Activated CD8-positive, alpha-beta memory T cell treated with anti-CD3 and anti-CD28 coated beads for 48 hours (primary cell): Measurements from ENCODE around the gene CWC27.
"Not testable (repeated sequence)": the region's sequence is repeated elsewhere in the genome, so short reads cannot be mapped to it uniquely, and the experiment has no call there.

Experiments used
- DNase-seq, 3 experiments: peaks; one replicate each; pipeline ENCODE4 v3.0.0-alpha.2; 2020; ENCODE audit warnings: low read depth in 2 of 3, low spot score in 2 of 3

CWC27 gene

DNA sequence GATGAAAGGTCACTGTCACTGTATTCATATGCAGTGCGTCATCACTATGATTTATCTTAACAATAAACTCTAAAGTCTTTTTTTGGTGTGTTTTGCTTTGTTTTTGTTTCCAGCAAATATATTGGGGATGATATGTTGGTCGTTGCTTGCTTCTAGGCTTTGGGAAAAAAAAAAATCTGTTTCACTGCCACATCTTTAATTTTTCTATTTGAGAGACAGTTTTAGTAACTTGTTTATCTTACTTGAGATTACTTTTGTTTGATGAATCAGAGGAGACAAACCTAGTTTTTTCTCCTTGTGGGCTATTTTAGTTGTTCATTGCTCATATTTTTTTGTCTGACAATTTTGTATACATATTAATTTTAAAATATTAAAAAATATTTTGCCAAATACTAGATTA is 19.4 kb downstream of the CWC27 start:
- no peak for DNase-seq

DNA sequence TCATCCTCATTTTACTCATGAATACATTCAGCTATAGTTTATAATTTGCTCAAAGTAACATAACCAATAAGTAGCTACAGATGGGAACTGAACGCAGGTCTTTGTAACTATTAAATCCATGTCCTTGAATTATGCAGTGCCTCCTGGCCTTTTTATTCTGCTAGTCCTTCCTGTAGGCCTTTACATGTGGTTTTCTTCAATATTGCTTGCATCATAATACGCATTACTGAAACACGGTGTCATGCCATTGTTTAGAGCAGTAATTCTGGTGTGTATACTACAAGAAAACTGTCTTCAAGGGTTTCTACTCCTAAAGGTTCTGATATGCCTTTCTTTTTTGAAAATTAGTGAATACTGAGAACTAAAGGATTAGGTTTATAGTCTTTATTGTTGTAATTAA is 20.7 kb downstream of the CWC27 start:
- DNase-seq, result no peak

DNA sequence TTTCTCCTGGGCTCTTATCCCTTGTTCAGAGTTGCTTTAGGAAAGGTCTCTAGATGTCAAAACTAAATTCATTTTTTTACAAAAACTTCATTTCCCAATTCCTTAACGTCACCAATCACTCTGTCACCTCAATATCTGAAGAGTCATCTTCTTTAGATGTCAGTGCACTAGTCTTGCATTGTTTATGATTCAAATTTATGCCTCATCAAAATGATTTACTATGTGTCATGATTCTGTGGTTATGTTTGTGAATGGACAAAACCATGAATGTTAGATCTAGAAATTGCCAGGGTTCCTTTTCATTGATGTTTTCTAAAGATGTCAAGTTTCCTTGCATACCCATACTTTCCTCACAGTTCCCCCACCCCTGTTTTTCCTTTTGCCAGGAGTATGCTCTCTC is 21.5 kb downstream of the CWC27 start:
- DNase-seq, result no peak

GRCh38 chr5:64792469-64792868 is 23.7 kb downstream of the CWC27 start:
- no peak for DNase-seq

DNA sequence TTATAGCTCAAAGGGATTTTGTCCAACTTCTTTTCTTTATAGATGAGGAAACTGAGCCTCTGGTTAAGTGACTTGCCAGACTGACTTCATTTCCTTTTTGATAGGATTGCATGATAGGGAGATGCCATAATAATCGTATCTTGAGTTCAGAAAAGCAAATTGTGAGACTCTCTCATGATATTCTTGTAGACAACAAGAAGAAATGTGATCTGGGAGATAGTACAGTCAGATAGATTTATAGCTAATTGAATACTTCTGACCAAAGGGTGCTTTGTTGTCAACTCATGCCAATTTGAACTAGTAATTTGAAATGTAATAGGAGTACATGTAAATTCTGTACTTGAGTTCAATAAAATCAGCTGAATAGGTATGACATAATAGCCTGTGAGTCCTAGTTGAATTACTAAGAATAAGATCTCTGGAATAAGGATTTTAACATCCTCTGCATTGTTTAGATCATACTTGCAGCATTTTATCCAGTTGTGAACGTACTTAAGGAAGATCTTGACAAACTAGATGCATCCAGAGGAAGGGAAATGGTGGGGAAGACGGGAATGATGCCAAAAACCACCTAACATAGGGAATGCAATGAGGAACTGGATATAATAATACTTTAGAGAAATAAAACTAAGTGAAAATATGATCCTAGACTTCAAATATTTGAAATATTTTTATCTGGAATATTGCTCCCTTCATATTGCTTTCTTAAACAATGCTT is 25.5 kb downstream of the CWC27 start:
- no peak for DNase-seq

- no peak for DNase-seq
These were observed 27.6 kb downstream of the CWC27 start for GRCh38 chr5:64796301-64796700.

DNA sequence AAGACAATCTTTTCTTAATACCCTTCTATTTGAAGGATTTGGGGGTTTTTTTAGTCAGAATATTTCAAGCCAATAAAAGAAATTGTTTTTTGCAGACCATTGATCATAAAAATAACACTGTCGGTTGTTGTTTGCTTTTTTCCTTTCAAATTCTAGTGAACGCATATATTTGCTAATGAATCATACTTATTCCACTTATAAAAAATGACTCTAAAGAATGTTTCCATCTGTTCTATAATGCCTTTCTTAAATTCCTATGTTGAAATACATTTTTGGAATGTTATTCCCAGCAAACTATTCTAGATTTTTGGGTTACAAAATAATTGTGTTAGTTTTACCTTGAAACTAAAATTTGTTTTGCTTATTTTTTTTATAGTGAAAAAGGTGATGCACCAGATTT is 32.2 kb downstream of the CWC27 start:
- no peak for DNase-seq

DNA sequence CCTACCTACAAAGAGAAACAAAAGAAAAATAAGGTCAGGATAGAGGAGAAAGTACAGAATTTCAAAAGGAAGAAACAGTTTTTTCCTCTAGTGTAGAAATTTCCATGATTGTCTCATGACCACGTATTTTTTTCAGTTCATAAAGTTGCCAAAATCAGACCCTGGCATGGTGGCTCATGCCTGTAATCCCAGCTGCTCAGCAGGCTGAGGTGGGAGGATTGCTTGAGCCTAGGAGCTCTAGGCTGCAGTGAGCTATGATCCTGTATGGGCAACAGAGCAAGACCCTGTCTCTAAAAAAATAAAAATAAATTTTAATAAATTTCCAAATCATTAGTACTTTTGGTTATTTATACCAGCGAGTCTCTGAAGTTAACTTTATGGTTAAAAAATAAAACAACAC is 37.8 kb downstream of the CWC27 start:
- no peak for DNase-seq

DNA sequence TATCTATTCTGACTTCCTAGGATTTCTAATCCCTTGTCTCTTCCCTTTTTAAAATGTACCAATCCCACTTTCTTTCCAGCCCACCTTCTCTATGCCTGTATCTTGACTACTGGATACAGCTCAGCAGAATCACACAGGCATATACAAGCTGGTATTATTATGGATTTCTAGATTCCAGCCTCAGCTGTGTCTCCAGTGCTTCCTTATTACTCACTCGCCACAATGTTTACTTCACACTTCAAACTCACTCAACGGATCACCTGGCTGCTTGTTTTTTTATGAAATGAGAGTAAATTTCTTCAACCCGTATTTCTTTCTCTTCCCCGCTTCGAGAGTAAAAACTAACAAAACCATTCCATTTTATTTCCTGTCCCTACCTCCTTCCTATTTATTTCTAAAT is 38.8 kb downstream of the CWC27 start:
- no peak for DNase-seq

DNA sequence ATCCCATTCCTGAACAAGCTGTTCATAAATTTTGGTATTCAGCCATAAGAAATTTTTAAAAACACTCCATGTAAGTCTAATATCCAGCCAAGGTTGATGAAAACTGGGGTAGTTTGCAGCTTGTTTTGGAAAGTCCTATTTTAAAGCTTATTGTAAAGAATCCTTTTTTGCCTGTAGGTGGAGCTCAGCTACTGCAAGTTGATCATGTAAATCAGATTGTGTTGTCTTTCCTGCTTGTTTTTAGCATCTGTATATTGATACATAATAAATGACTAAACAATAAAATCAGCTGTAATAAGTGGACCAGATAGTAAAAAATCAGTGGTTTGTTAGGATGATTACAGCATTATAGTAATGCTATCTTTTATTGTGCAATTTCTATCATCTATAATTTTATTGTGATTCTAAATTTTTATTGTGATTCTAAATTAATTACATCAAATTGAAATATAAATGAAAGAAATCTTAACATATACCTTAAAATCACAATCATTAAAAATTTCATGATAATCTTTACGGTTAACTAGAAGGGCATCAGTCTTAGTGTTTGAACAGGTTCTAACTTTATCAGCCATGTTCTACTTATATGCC is 42.4 kb downstream of the CWC27 start:
- no peak for DNase-seq

- no peak for DNase-seq
These were observed 45.3 kb downstream of the CWC27 start for GRCh38 chr5:64814073-64814472.

GRCh38 chr5:64818245-64818644 is 49.5 kb downstream of the CWC27 start:
- no peak for DNase-seq

DNA sequence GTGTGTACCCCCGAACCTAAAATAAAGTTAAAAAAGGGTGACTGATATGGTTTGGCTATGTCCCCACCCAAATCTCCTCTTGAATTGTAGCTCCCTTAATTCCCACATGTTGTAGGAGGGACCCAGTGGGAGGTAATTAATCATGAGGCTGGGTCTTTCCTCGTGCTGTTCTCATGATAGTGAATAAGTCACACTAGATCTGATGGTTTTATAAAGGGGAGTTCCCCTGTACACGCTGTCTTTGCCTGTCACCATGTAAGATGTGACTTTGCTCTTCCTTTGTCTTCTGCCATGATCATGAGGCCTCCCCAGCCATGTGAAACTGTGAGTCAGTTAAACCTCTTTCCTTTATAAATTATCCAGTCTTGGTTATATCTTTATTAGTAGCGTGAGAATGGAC is 50.6 kb downstream of the CWC27 start:
- not testable (repeated sequence) for DNase-seq

- no peak for DNase-seq
These were observed 53.6 kb downstream of the CWC27 start for GRCh38 chr5:64822320-64822719.

GRCh38 chr5:64826541-64826940 is 57.8 kb downstream of the CWC27 start:
- no peak for DNase-seq

DNA sequence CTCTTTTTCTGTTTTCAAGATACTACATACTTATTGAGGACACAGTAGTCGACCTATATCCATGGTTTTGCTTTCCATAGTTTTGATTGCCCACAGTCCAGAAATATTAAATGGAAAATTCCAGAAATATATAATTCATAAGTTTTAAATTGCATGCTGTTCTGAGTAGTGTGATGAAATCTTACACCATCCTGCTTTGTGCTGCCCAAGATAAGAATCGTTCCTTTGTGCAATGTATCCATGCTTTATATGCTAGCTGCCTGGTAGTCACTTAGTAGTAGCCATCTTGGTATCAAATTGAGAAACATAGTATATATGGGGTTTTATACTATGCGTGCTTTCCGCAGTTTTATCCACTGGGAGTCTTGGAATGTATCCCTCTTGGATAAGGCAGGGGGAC is 59.0 kb downstream of the CWC27 start:
- no peak for DNase-seq

DNA sequence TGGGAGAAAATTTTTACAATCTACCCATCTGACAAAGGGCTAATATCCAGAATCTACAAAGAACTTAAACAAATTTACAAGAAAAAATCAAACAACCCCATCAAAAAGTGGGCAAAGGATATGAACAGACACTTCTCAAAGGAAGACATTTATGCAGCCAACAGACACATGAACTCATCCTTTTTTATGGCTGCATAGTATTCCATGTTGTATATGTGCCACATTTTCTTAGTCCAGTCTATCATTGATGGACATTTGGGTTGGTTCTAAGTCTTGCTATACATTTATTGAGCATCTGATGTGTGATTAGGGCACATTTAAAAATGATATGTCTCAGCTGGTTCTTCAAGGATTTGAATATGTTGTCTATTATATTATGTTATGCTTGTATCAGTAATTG is 61.9 kb downstream of the CWC27 start:
- not testable (repeated sequence) for DNase-seq

DNA sequence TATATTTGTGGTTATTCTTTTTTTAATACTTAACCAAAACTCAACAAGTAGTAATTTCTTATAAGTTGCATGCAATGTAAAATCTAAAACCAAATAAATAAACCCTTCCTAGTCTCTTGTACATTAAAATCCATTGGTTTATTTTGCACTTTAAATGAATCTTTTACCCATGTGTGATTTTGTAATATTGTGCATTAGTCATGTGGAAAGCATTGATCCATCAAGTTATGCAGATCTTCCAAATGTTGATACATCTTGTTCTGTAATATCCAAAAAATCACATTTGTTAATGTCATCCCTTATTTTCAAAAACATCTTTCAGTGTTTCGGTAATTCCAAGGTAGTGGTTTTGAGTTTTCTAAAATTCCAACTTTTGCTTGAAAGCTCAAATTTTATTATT is 63.3 kb downstream of the CWC27 start:
- DNase-seq, result no peak

DNA sequence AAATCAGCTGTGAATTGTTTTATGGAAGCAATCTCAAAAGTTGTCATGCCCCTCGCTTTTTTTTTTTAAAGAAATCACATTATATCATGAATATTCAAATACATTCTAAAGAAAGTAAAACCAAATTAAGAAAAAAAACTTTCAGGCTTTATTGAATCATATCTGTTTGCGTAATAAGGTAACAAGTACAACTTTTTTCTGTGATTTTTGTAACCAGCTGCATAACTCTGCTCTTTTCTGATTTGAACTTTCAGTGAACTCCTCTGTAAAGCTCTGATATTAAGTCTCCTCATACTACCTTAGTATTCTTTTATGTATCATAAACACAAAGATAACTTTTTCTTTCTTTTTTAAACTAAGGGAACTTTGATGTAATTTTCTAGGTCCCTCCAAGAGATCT is 65.3 kb downstream of the CWC27 start:
- no peak for DNase-seq

- no peak for DNase-seq
These were observed 65.9 kb downstream of the CWC27 start for GRCh38 chr5:64834611-64835010.

DNA sequence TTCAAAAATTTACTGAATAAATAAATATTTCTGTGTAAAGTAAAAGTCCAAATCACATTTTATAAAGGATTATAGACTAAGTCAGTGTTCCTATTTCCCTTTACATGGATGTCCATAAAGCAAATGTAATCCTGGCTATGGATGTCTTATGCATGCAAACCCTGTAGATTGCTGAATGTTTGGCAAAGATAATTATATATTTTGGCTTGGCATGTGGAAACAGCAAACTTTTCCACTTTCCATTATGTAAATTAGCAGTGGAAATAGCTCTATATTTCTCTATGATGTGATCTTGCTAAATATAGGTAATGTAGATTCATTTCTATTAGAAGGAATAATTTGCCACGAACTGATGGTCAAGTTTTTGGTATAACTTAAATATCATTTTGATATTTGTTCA is 66.5 kb downstream of the CWC27 start:
- DNase-seq, result no peak

DNA sequence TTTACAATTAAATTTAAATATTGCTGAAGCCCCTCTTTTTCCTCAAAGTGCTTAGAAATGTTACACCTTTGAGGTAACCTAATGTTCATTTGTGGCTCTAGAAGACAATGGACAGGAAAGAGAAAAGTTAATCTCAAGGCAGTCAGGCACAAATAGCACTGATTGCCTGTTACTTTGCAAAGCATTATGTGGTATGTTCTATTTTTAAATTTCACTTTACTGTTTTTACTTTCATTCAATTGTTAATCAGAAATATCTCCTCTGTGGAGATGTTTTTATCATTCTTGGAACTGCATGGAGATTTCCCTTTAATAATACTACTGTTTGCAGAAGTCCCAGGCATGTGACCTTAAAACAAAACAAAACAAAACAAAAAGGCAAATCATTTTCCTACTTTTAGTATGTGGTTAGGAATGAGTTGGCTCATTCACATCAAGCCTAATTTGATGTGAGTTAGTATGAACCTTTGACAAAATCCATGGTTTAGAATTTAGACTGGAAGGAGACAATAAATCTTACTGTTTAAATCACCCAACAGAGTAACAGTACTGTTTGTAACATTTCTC is 67.5 kb downstream of the CWC27 start:
- DNase-seq, result no peak

GRCh38 chr5:64836786-64837185 is 68.1 kb downstream of the CWC27 start:
- DNase-seq, result no peak
